ENCODE results near the gene PARD3B. TPM values are rescaled to one million over a fixed set of nuclear protein-coding genes. Genes with fewer than 3 reads are reported as not detected.

The PARD3B gene
- polyA plus RNA-seq, 3 donors = not detected

DNA sequence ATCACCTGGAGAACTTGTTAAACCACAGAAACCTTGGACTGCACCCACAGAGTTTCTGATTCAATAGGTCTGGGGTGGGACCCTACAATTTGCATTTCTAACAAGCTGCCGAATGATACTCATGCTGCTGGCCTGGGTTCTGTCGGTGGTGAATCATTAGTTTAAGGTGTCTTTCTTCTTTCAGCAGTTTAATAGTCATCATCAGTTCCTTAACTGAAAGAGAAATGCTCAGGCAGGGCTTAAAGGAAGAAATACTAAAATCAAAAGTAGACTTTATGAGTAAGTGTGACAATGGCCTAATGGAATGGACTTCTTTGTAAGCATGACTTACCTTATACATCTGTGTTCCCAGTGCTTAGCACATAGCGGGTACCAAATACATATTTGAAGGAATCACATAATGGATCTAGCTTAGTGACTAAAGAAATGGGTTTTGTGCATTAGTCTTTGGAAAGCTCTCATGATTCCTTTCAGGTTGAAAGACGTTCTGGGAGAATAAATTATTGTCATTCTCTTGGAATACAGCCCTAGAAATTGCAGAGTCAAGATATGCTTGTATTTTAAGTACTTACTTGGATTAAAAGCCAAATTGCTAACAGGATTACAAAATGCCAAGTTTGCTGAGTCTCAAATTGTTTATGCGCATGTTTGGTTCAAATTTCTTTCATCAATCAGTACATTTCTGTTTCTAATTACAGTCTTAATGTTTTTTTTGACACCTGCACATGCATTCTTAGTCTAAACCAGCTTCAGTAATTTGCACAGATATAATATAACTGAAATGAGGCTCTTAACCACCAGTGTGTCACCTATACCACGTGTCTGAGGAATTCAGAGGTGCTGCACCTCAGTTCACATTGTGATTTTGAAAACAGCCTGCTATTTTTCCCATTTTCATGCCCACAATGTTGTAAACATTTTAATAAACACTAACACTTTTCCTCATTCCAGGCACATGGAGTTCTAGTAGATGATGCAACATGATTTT is 916.7 kb downstream of the PARD3B start:
- no peak overlapping the region for H3K4me3 Mint-ChIP-seq

DNA sequence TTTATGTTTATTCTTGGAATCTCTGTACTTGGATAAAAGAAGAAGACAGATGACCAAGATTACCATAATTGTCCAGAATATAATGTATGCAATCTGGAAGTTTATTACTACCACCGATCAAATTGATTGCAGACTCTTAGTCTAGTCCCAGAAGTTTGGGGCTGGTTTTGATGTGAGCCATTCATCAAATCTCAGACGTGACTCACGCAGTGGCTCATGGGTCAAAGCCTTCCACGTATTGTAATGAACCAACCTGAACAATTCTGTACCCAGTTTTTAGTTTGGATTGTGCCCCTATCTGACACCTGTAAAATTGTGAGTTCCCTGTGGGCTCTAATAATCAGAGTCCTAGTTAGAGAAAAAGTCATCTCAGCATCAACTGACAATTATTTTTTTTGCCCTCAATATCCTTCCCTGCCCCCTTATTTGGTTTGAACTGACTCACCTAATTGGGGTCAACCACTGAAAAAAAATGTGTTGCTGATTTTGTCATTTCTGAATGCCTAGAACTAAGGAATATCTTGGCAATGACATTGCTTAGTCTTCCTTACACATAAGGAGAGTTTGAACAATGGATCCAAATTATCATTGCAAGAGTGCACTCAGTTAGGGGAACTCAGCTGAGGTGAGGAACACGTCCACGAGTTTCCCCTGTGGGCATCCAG is 917.5 kb downstream of the PARD3B start:
- Histone ChIP-seq H3K4me1 (ENCODE audit: control insufficient read depth in 1 of 2, insufficient read depth in 2 of 2, low read length in 2 of 2) (no peaks in the 10 kb centered on the region), H3K4me3 (replicated peaks in 1 of 3; ENCODE audit: low read depth in 2 of 3, low read length in 3 of 3) (no peak overlapping the region), H3K27me3 (ENCODE audit: control insufficient read depth in 2 of 2, insufficient read depth in 2 of 2, low read length in 2 of 2) (no peaks in the 10 kb centered on the region), H3K36me3 (replicated peaks in 1 of 2; ENCODE audit: control insufficient read depth in 1 of 2, insufficient read depth in 2 of 2, low read length in 2 of 2) (no peaks in the 10 kb centered on the region), H3K27ac (ENCODE audit: low read depth in 1 of 2, low read length in 2 of 2) (no peak overlapping the region), H2AFZ (ENCODE audit: insufficient read depth, low read depth, low read length, poor library complexity, severe bottlenecking) (no peak overlapping the region), H3K4me2 (replicated peaks; ENCODE audit: extremely low read depth, low read length, poor library complexity, severe bottlenecking) (no peak overlapping the region), H3K79me2 (ENCODE audit: insufficient read depth, low read length) (no peaks in the 10 kb centered on the region), H3K9ac (ENCODE audit: insufficient read depth, low read length, poor library complexity, severe bottlenecking) (no peak overlapping the region), H3K9me3 (replicated peaks in 1 of 2; ENCODE audit: control insufficient read depth in 1 of 2, insufficient read depth in 1 of 2, low read length in 2 of 2) (no peaks in the 10 kb centered on the region), H4K20me1 (ENCODE audit: insufficient read depth, low read length) (no peaks in the 10 kb centered on the region)
- WGBS (ENCODE audit: insufficient coverage) = 96% methylated on average over 4 of the region's 6 CpGs
- Mint-ChIP-seq H3K4me1 (no peaks in the 10 kb centered on the region), H3K36me3 (no peaks in the 10 kb centered on the region), H3K27me3 (ENCODE audit: low read depth in 3 of 3) (peaks cover 0 to 1% (median 1%) of the 10 kb centered on the region in 3 donors), H3K27ac (no peak overlapping the region), H3K4me3 (no peak overlapping the region), H3K9me3 (peaks cover 0 to 6% (median 0%) of the 10 kb centered on the region in 7 donors)
- no peak for DNase-seq
- TF ChIP-seq, protein P1, sequence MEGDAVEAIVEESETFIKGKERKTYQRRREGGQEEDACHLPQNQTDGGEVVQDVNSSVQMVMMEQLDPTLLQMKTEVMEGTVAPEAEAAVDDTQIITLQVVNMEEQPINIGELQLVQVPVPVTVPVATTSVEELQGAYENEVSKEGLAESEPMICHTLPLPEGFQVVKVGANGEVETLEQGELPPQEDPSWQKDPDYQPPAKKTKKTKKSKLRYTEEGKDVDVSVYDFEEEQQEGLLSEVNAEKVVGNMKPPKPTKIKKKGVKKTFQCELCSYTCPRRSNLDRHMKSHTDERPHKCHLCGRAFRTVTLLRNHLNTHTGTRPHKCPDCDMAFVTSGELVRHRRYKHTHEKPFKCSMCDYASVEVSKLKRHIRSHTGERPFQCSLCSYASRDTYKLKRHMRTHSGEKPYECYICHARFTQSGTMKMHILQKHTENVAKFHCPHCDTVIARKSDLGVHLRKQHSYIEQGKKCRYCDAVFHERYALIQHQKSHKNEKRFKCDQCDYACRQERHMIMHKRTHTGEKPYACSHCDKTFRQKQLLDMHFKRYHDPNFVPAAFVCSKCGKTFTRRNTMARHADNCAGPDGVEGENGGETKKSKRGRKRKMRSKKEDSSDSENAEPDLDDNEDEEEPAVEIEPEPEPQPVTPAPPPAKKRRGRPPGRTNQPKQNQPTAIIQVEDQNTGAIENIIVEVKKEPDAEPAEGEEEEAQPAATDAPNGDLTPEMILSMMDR (IDR thresholded peaks at IDR 0.05) = no peak
- intact Hi-C loops (cut with micrococcal nuclease) = no loop called here

More for the DNA sequence above, 916.7 kb downstream of the PARD3B start:
- no peak for DNase-seq
- TF ChIP-seq, protein P1 (IDR thresholded peaks at IDR 0.05) = no peak
- no peak overlapping the region for H3K9ac ChIP-seq (ENCODE audit: insufficient read depth, low read length, poor library complexity, severe bottlenecking)
- no peaks in the 10 kb centered on the region for H3K36me3 ChIP-seq (replicated peaks in 1 of 2; ENCODE audit: control insufficient read depth in 1 of 2, insufficient read depth in 2 of 2, low read length in 2 of 2)
- no peak overlapping the region for H3K4me2 ChIP-seq (replicated peaks; ENCODE audit: extremely low read depth, low read length, poor library complexity, severe bottlenecking)
- no peaks in the 10 kb centered on the region for H3K4me1 ChIP-seq (ENCODE audit: control insufficient read depth in 1 of 2, insufficient read depth in 2 of 2, low read length in 2 of 2)
- no peaks in the 10 kb centered on the region for H4K20me1 ChIP-seq (ENCODE audit: insufficient read depth, low read length)
- peaks cover 0 to 1% (median 1%) of the 10 kb centered on the region in 3 donors for H3K27me3 Mint-ChIP-seq (ENCODE audit: low read depth in 3 of 3)
- H3K27ac Mint-ChIP-seq = no peak overlapping the region
- no peaks in the 10 kb centered on the region for H3K9me3 ChIP-seq (replicated peaks in 1 of 2; ENCODE audit: control insufficient read depth in 1 of 2, insufficient read depth in 1 of 2, low read length in 2 of 2)
- no peak overlapping the region for H2AFZ ChIP-seq (ENCODE audit: insufficient read depth, low read depth, low read length, poor library complexity, severe bottlenecking)
- no peak overlapping the region for H3K27ac ChIP-seq (ENCODE audit: low read depth in 1 of 2, low read length in 2 of 2)
- no peak overlapping the region for H3K4me3 ChIP-seq (replicated peaks in 1 of 3; ENCODE audit: low read depth in 2 of 3, low read length in 3 of 3)
- intact Hi-C loops (cut with micrococcal nuclease) = no loop called here
- H3K4me1 Mint-ChIP-seq = no peaks in the 10 kb centered on the region
- no peaks in the 10 kb centered on the region for H3K36me3 Mint-ChIP-seq
- H3K9me3 Mint-ChIP-seq = peaks cover 0 to 6% (median 0%) of the 10 kb centered on the region in 7 donors
- no peaks in the 10 kb centered on the region for H3K27me3 ChIP-seq (ENCODE audit: control insufficient read depth in 2 of 2, insufficient read depth in 2 of 2, low read length in 2 of 2)
- WGBS (ENCODE audit: insufficient coverage) = 92% methylated on average over 2 of the region's 6 CpGs
- H3K79me2 ChIP-seq (ENCODE audit: insufficient read depth, low read length) = no peaks in the 10 kb centered on the region

Measured in CD14-positive monocyte (primary cell).